Heart right ventricle (tissue), 16 donors: Measurements from ENCODE around the gene SARDH. TPM values are rescaled to one million over a fixed set of nuclear protein-coding genes. Genes with fewer than 3 reads are reported as not detected.

Experiments
- ATAC-seq, 8 donors: fragments of 200-7000 bp; cut with Tn5 transposase; one replicate each; pipeline ENCODE4 v1.9.1; 2020; ENCODE audit warnings: mild to moderate bottlenecking in 8 of 8, moderate library complexity in 8 of 8, moderate number of reproducible peaks in 1 of 8
- DNase-seq, 2 donors: peaks; one replicate each; pipeline ENCODE4 v3.0.0-alpha.2; 2020
- H3K27ac ChIP-seq, 10 donors: fragments of 200-600 bp; sonication (generic) in 2 of 10; one replicate each; pipeline versions ENCODE4 v1.5.0 to v1.8.0; 2020 to 2022; ENCODE audit warnings: mild to moderate bottlenecking in 3 of 10
- H3K27me3 ChIP-seq, 7 donors: fragments of 200-600 bp; one replicate each; pipeline ENCODE4 v1.8.0; 2021 to 2022; ENCODE audit warnings: mild to moderate bottlenecking in 2 of 7
- H3K36me3 ChIP-seq, 9 donors: fragments of 200-600 bp; sonication (generic) in 1 of 9; one replicate each; pipeline versions ENCODE4 v1.5.0 to v1.8.0; 2020 to 2022; ENCODE audit warnings: mild to moderate bottlenecking in 2 of 9
- H3K4me1 ChIP-seq, 9 donors: fragments of 200-600 bp; sonication (generic) in 1 of 9; one replicate each; pipeline versions ENCODE4 v1.5.0 to v1.8.0; 2020 to 2022; ENCODE audit warnings: mild to moderate bottlenecking in 4 of 9
- H3K4me3 ChIP-seq, 10 donors: fragments of 200-600 bp; sonication (generic) in 2 of 10; one replicate each; pipeline versions ENCODE4 v1.5.0 to v1.8.0; 2020 to 2022; ENCODE audit warnings: mild to moderate bottlenecking in 7 of 10, moderate library complexity in 2 of 10
- H3K9me3 ChIP-seq, 11 donors: fragments of 200-600 bp in 10 of 11; sonication (generic) in 2 of 11; one replicate each; pipeline versions ENCODE4 v1.5.0 to v1.8.0; 2013 to 2022; ENCODE audit warnings: mild to moderate bottlenecking in 2 of 11, control low read depth in 1 of 11, moderate library complexity in 1 of 11
- CTCF ChIP-seq, 9 donors: fragments of 200-600 bp; sonication (generic) in 2 of 9; IDR thresholded peaks; one replicate each; pipeline versions ENCODE4 v1.5.0 to v1.8.0; 2021 to 2022; ENCODE audit warnings: antibody characterized with exemption in 9 of 9, mild to moderate bottlenecking in 5 of 9, moderate library complexity in 1 of 9
- WGBS, 2 donors: extraction: QIAGEN DNeasy Blood & Tissue Kit; methylation state at CpG; one replicate each; pipeline ENCODE4 v1.1.7; 2013; ENCODE audit warnings: inconsistent platforms in 1 of 2; 5-methylcytosine and 5-hydroxymethylcytosine counted together
- intact Hi-C, 10 donors: fragments of 100-400 bp; cut with DNase I; formaldehyde crosslinking; loops; one replicate each; pipeline versions ENCODE4 v1.11.1 to v1.14.2; 2022
- polyA plus RNA-seq, 2 donors: library from polyadenylated mRNA; stranded (reverse); fragments of 200-250 nt; gene quantifications; one replicate each; pipeline ENCODE4 v1.2.3, GENCODE V29; 2013
- total RNA-seq, 10 donors: library from RNA; stranded (reverse); fragmentation: NEBNext Ultra II Directional in 3 of 10; extraction: Animal tissue kit (Norgen Biotek cat#: 25700) in 3 of 10; gene quantifications; one replicate each; pipeline versions ENCODE4 v1.2.1 to v1.2.4, GENCODE V29; 2021 to 2023
- donor health status: Arrhythmogenic right ventricular cardiomyopathy.
- donor health status: ischemic (EF 13 %, LVEDD 7.1; RV severe dilation, severe dysfunction).
- donor health status: healthy with polysubstance abuse.
- donor health status: DM: no; HTN: yes; CAD: no.
- donor health status: DM: no; HTN: no; CAD: no.
- donor health status: ischemic (EF 25% LVEDD 6.9; RV normal size, moderate dysfunction).
- donor health status: ischemic (EF 25% LVEDD 5.7; RV mildly dilated, moderate dysfunction).
- donor health status: healthy.
- donor health status: DM: yes; HTN: yes; CAD: no.
- donor health status: Ischemic cardiomyopathy.
- donor health status: ischemic (EF 35%, LVEDD 5.7; RV mildly dilated, moderate dysfunction).
- donor health status: nonischemic (EF 11% LVEDD 7.7; RV severe dilation, severe dysfunction).
- donor health status: DM: yes; HTN: yes; CAD: no.
- donor health status: PGD.
- donor health status: ischemic (EF 29% LVEDD 5.4; RV normal size, mild dysfunction).
- donor health status: nonischemic (EF 23%, LVEDD 6.1; RV moderate dilation, normal function).

SARDH gene
- total and polyA plus RNA-seq, 12 donors, result 0.28 to 1.8 (median 0.53) TPM

GRCh38 chr9:133682818-133683585, 55.1 kb downstream of the SARDH start:
- no peaks in the 10 kb centered on the region for H3K36me3 ChIP-seq
- H3K27ac ChIP-seq, result peak overlapping the region in 9 of 10 donors; percentile 54 to 83 (median 73)
- DNase-seq, result peak in 1 of 2 donors; percentile 55
- ATAC-seq, result peak in 6 of 8 donors; percentile 8 to 33 (median 20)
- H3K4me1 ChIP-seq, result peaks cover 13 to 62% (median 44%) of the 10 kb centered on the region in 9 donors
- H3K4me3 ChIP-seq, result peak overlapping the region in 1 of 10 donors; percentile 8
- H3K9me3 ChIP-seq, result no peaks in the 10 kb centered on the region
- 65 to 69% methylated on average over 20 of the region's 20 CpGs for WGBS, 2 donors
- intact Hi-C loops, result no loop called here
- no peak for TF ChIP-seq CTCF (IDR thresholded peaks at IDR 0.05)
- H3K27me3 ChIP-seq, result peaks cover 0 to 4% (median 0%) of the 10 kb centered on the region in 7 donors

- DNase-seq (no peak), ATAC-seq (no peak)
- TF ChIP-seq CTCF (IDR thresholded peaks at IDR 0.05), result no peak
- Histone ChIP-seq H3K9me3 (no peaks in the 10 kb centered on the region), H3K27ac (no peak overlapping the region), H3K4me1 (peaks cover 13 to 61% (median 45%) of the 10 kb centered on the region in 9 donors), H3K4me3 (no peak overlapping the region), H3K36me3 (no peaks in the 10 kb centered on the region), H3K27me3 (no peaks in the 10 kb centered on the region)
- intact Hi-C loops, result no loop called here
- WGBS, 2 donors, result 94 to 95% methylated on average over 35 of the region's 35 CpGs
Measured at GRCh38 chr9:133681658-133682306, 56.4 kb downstream of the SARDH start.

GRCh38 chr9:133680976-133681657, 57.0 kb downstream of the SARDH start:
- Histone ChIP-seq H3K4me1 (peaks cover 13 to 61% (median 45%) of the 10 kb centered on the region in 9 donors), H3K27ac (no peak overlapping the region), H3K36me3 (no peaks in the 10 kb centered on the region), H3K27me3 (no peaks in the 10 kb centered on the region), H3K4me3 (no peak overlapping the region), H3K9me3 (no peaks in the 10 kb centered on the region)
- no peak for DNase-seq
- ATAC-seq, result no peak
- 89 to 93% methylated on average over 20 of the region's 20 CpGs for WGBS, 2 donors
- no peak for TF ChIP-seq CTCF (IDR thresholded peaks at IDR 0.05)
- intact Hi-C loops, result no loop called here

GRCh38 chr9:133680250-133680975, 57.7 kb downstream of the SARDH start:
- DNase-seq, result no peak
- H3K27ac ChIP-seq, result peak overlapping the region in 1 of 10 donors; percentile 31
- no peak overlapping the region for H3K4me3 ChIP-seq
- ATAC-seq, result no peak
- 87 to 91% methylated on average over 21 of the region's 21 CpGs for WGBS, 2 donors
- H3K9me3 ChIP-seq, result no peaks in the 10 kb centered on the region
- H3K36me3 ChIP-seq, result no peaks in the 10 kb centered on the region
- no peaks in the 10 kb centered on the region for H3K27me3 ChIP-seq
- intact Hi-C loops, result no loop called here
- H3K4me1 ChIP-seq, result peaks cover 13 to 60% (median 45%) of the 10 kb centered on the region in 9 donors
- no peak for TF ChIP-seq CTCF (IDR thresholded peaks at IDR 0.05)
